Cerebellar cortex (tissue), 1 donor: ENCODE results near the gene PSMD5.

ENCODE experiments used
- DNase-seq: peaks from one replicate; pipeline ENCODE4 v3.0.0-alpha.2; 2015; ENCODE audit warnings: low spot score

PSMD5 gene

DNA sequence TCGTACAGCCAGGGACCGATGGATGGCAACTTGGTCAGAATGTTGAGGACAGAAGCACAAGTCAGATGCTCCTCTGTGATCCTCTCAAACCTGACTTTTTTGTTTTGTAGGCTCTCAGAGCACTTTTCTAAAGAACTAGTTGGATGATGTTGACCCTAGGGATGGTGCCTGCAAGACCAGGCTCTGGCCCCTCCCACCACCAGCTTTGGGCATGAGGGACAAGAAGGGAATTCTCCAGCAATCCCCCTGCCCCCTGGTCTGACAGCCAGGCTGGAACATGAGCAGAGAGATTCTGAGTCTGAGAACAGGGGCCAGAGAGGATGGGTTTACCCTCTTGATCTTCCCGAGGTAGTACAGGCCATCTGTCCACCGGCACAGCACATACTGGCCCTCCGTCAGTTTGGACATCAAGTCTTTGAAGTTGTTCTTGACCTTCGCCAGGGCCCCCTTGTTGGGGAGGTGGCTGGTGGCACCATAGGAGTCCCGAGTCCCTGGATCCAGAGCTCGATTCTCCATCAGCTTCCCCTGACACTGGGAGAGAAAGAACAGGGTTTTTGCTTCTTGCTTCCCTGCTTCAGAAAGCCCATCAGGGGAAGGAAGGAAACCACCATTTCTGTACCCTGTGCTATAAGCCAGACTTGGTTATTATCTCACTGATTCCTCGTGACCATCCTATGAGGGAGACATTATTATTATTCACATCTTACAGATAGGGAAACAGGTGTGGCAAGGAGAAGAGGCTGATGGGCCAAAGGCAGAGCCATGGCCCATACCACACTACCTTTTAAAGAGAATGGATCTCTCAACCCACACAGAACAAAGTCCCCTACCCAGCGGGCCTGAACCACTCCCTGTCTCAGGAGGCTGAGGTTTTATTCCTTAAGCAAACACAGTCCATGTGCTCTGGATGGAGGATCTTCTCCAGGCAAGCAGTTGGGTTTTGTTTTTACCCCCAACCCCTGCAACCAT lies 31.8 kb upstream of the PSMD5 start:
- no peak for DNase-seq

DNA sequence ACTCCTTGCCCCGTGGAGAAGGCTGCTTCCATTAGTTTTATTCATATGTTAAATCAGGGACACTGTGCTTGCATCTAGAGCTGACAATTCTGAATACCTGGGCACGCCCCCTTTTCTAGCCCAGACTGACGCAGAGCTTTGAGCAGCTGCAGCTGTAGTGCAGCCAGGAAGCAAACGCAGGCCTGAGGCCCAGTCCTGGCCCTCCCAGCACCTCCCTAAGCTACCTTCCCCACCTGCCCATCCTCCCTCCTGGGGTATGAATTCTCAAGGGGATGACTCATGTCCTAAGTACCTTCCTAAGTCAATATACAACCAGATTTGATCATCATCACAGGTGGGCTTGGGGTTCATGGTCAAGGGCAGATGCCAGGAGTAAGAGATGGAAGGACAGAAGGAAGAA lies 30.8 kb upstream of the PSMD5 start:
- DNase-seq = no peak

DNA sequence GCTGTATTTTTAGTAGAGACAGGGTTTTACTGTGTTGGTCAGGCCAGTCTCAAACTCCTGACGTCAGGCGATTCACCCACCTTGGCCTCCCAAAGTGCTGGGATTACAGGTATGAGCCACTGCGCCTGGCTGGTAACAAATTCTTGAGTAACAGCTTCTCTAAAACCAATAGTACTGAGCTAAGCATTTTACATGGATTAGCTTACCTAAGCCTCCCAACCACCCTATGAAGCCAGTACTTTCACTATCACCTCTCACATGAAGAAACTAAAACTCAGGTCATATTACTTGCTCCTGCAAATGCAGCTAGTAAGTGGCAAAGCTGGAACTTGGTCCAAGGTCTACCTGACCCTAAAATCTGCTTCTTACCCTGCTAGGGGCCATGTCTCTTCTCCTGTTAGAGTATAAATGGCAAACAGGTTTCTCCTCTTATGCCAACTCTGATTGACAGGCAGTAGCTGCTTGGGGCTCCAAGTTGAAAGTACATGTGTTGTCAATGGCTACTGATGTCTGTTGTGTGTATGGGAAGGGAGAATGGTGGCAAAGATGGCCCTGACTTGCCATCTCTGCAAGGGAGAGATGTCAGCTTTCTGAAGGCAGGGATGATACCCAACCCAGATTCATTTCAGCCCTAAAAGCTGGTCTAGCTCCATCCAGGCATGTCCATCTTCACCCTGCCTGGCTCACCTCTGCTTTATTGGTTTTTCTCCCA lies 30.2 kb upstream of the PSMD5 start:
- DNase-seq = no peak

DNA sequence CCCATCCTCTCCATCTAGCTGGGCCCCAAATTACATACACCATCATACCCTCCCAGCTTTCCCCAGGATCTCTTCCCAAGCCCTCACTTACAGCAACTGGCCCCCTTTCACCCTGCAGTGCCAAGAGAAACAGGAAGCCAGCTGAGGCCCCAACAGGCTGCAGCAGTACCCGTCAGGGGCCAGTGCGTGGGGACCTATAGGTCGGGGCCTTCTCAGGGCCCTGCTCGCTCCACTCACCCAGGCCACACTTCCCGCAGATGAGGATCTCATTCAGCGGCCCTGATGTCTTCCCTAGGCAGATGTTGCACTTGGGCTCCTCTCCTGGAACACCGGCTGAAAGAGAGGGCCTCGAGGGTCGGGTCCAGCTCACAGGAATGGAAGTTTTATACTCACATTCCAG lies 27.5 kb upstream of the PSMD5 start:
- DNase-seq = no peak

DNA sequence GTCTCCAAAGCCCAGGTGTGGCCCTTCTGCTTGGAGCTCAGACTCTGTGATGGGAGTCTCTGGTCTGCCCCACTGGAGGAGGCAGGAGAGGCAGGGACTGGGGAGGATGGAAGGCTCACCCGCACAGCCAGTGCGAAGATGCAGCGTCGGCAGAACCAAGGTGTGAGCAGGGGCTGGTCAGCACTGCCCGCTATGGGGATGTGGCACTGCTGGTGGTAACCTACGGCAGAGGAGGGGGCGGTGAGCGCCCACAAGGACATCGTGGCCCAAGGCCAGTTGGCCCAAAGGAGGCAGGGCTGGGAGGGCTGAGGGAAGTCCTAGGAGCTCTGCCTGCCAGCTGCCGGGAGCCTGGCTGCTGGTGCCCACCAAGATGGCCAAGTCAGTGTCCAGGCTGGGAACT lies 27.0 kb upstream of the PSMD5 start:
- no peak for DNase-seq

DNA sequence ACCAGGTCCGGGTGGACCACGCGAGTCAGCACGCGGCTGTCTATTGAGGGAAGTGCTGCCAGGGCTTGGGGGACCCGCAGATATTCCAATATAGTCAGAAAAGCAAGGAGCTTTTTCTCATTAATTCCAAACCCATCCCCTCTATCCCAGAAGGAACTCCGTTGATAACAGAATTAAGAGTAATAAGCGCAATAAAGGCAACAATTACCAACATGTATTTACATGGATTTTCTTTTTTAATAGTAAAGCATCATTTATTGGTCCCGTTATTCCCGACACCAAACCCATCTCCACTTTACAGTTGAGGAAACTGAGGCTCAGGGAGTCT lies 26.6 kb upstream of the PSMD5 start:
- no peak for DNase-seq

DNA sequence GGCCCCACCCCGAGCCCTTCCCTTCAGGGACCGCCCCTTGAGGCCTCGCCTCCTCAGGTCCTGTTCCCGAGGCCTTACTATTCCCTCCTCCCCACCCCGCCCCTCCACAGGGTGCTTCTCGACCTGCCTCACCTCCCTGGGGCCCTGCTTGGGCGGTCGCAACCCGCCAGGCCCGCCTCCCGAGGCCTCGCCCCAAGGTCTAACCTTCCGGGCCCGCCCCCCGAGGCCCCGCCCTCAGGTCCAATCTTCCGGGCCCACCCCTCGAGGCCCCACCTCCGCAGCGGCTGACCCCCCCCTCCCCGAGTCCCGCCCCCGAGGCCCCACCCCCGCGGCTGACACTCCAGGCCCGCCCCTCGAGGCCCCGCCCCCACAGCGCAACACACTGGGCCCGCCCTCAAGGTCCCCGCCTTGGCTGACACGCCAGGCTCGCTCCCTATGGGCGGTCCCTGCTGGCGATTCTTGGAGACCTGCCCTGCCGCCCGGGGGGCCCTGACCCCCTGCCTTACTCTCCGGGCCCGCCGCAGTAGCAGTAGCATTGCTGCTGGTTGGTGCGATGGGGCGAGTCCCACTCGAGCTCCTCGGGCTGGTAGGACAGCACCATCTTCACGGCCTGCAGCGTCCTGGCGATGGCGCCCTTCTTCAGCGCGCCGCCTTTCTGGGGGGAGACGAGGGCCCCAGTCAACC lies 26.1 kb upstream of the PSMD5 start:
- peak; percentile 66 for DNase-seq

DNA sequence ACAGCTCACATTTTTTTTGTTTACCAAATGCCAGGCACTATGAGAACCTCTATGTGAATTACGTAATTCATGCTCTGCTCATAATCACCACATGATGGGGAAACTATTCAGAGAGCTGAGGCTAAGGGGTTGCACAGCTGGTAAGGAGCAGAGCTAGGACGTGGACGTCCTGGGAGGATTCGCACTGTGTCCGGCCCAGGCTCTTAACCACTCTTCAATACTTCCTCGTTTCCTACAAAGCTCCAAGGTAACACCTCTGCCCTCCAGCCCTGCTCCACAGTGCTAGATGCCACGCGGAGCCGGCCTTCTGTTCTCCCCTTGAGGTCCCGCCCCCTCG lies 25.6 kb upstream of the PSMD5 start:
- DNase-seq = no peak

DNA sequence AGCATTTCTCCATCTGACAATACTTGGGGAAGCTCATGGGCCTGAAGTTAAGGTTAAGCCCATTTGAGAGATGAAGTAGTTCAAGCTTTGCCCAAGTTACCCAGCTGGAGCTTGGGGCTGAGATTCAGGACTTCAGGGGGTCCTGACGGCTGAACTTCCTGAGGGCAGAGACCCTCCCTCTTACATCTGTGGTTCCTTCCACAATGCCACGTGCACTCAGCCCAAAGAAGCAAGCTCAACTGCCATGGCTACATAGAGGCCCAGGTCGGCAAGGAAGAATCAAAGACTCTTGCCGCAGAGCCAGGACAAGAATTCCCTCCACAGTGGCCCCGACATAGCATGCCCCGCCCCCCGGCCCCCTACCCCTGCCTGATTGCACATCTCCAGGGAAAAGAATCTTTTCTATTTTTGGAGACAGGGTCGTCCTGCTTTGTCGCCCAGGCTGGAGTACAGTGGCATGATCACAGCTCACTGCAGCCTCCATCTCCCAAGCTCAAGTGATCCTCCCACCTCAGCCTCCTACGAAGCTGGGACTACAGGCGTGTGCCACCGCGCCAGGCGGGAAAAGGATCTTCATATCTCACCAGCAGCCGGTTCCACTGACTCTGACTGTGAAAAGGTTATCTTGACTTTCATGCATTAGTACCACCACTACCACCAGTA lies 25.1 kb upstream of the PSMD5 start:
- DNase-seq = no peak

DNA sequence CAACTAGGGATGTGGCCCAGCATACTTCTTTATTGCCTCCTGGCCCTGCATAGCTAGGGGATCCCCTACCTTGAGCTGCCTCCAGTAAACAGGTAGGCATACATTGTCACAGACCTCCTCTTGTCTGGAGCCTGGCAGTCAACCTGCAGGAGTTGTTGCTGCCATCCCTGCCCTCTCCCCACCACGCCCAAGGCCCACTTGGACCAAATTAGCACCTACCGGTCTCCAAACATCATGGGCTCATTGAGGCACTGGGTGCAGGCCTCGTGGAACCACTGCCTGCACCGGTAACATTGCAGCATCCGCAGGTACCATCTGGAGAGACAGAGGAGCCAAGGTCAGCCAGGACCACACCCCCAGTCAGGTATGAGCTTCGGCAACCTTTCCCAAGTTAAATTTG lies 23.9 kb upstream of the PSMD5 start:
- DNase-seq = no peak

DNA sequence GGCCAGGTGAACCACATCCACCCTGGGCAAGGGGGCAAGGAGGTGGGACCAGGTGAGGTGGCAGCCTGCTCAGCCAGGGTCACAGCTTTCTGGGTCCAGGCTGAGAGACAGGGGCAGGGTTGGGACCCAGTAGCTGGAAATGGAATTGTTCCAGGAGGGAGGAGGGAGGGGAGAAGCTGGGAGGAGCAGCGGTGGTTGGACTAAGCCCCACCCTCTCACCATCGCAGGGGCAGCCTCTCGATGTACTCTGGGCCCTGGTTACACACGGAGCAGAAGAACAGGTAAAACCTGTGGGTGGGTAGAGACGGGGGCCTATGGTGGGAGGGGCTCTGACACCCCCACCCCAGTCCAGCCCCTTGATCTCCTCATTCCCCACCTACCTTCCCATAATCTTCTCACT lies 23.1 kb upstream of the PSMD5 start:
- no peak for DNase-seq

DNA sequence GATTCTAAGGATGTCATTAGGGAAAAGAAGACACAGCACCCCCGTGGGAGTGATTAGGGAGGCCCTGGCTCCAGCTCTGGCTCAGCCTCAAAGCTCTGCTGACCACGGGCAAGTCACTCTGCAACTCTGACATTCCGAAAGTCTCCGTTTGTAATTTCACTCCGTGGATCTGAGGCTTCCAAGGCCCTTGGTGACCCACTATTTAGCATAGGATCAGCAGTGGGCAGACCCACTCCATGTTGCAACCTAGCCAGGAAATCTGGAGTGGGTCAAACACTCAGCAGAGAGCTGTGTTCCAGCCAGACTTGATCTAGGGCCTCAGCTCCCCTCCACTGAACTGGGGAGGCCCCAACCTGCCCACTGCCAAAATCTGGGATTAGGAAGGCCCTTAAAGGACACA lies 22.5 kb upstream of the PSMD5 start:
- no peak for DNase-seq

DNA sequence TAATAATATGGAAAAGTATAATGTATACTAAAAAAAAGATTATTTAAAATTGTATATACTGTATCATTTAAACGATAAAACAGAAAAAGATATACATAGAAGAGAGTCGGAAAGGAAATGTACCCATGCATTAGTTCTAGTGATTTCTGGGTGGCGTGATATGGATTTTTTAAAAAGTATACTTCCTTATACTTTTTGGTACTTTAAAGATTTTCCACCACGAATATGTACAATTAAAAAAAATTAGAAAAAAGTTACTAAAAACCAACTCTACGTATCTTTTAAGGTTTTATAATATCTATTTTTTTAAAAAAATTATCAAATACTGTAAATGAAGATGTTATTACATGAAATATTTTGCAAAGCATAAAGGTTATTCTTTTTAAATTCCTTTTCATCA lies 22.0 kb upstream of the PSMD5 start:
- DNase-seq = no peak

DNA sequence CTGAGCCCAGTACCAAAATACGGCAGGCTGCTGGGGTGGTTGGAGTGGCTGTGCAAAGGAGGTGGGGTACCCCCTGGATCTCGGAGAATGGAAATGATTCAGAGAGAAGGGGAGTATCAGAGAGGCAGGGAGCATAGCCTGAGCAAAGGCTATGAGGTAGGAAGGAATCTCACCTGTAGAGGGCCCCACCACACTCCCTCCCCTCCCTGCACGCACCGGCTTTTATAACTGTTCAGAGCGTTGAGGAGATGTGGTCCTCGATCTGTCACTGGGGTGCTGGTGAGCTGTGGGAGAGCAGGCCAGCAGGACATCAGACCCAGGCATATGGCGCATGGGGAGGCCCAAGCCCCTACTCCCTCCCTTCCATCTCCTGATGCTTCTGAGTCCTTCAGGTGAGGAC lies 21.1 kb upstream of the PSMD5 start:
- no peak for DNase-seq

DNA sequence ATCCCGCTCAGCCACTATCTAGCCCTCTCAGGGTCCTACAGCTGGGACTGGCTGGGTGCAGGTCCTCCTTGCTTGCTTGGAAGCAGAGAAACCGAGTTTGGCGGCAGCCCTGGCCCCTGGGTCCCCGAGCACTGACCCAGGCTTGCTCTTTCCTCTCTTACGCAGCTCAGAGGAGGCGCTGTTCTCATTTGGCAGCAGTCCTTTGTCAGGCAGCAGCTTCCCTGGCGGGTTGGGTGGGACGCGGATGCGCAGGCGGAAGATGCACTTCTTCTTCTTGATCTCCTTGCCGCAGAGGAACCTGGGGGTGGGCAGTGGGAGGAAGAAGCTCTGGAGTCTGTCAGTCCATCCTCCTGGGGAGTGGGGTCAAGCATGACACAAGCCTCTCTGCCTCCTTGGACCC lies 19.7 kb upstream of the PSMD5 start:
- no peak for DNase-seq

DNA sequence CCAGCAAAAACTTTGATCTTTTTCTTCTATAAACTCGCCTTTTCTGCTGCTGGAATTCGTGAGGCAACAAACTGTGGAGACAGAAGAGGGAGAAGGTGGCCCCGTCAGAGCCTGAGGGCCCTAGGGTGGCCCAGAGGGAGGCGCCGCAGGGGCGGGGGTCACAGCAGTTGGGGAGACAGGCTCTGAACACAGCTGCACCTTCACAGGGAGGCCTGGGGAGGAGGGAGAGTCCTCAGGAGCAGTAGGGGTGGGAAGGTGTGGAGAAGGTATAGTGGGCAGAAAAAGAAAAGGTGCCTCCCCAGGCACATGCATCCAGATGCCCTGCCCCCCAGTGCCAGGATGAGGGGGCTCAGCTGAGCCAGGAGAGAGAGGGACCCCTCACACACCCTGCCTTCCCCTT lies 19.2 kb upstream of the PSMD5 start:
- no peak for DNase-seq

DNA sequence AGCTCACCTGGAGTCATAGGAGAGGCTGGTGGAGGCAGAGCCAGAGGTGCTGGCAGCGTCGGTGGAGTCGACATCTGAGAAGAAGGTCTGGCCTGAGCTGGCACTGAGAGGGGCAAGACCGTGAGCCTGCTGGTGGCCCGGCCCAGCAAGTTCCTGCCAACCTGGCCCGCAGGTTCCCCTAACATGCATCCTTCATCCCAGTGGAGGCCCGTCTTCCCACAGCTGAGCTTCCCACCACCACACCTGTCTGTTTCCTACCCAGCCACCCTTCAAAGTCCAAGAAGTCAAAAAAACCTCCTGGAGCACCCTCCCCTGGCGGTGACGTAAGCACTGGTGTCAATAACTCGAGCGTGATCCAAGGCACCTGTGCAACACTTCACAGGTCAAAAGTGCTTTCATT lies 17.4 kb upstream of the PSMD5 start:
- DNase-seq = no peak

DNA sequence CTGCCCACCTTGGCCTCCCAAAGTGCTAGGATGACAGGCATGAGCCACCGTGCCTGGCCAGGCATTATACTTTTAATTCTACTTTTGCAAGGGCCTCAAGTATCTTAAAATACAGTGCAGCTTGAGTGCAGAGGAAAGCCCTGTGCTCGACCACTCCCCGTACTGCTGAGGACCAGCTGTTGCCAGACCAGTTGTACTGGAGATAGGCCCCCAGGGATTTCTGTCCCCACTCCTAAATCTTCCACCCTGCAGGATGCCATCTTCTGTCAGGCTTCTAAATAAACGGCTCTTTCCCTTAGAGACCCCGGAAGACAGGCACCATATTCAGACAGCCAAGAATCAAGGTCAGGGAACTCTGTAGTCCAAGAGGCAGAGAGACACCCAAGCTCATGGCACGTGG lies 16.6 kb upstream of the PSMD5 start:
- no peak for DNase-seq

DNA sequence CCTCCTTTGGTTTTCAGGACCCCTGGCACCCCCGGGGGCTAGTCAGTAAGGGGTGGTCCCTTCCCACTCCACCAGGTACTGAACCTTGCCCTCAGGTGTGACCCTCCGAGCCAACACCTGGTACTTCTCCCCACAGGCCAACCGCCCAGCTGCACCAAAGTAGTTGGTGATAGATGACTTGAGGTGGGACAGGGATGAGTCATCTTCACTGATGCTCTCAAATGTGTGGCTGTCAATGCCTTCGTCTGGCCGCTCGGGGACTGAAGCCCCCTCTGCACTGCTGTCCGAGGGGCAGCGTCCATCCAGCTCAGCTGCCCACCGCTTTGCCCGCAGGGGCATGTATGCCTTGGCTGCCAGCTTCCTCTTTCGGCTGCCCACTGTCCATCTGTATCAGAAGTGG lies 15.2 kb upstream of the PSMD5 start:
- DNase-seq = no peak

DNA sequence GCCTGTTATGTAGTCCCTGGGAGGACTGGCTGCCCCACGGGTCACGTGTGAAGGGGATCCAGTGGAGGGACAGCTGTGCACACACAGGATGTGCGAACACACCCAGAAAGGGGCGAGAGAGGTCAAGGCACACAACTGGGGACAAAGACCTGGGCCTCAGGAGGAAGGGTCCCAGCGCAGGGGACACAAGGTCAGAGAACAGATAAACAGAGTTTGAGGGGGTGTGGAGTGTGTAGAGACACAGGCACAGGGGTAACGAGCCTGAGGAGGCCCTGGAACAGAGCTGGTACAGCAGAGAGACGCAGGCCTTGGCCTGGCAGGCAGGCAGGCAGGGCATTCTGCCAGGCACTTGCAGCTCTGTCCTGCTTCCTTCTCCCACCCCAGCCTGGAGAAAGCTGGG lies 14.8 kb upstream of the PSMD5 start:
- DNase-seq = peak; percentile 29

DNA sequence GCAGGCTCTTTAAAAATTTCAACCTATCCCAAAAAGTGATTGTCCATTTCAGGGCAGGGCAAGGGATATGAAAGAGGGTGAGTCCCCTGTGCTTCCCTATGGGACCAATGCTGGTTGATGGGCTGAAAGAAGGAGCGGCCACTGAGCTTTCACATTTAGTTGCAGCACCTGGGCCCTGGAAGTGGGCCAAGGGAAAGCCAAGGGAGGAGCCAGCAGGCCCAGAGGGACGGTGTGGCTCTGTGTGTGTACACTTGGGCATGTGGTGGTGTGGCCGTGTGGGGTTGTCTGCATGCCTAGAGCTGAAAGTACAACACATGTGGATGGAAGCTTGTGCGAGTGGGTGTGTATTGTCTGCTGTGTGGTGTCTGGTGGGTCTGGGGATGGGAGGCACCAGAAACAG lies 14.0 kb upstream of the PSMD5 start:
- peak; percentile 38 for DNase-seq

DNA sequence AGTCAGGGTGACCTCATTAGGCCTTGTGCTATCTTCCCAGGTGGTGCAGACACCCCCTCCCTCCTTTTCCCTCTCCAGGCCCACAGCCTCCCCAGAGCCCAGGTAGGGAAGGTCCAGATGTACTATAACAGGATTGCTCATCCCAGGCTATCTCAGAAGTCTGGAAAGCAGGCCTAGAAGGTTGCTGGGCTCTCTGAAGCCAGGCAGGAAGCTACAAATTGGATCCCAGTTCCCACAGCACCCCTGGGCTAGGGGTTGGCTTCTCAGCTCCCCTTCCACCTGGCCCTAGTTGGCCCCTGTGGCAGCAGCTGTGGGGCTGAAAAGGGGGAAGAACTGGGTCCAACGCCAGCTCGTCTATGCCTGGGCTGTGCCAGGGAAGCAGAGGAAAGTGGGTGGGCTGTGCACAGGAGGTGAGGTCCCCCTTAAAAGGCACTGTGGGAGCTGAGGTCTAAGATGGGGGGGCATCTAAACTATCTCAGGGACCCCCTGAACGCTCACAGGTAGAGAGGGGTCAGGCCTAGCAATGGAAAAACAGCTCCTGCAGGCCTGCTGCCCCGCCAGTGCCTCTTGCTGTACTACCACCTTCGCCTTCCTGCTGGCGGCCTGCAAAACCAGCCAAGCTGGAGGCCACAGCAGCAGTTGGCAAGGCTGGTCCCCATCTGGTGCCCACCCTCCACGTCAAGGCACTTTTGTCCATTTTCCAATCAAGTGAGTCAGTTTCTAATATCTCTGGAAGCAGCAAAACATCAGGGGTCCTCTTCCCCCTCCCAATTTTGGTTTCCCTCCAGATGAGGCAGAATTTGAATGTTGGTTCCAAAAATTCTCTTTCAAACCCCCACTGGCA lies 13.3 kb upstream of the PSMD5 start:
- no peak for DNase-seq
